K562 (cell line): ENCODE measurements around the gene SHC1.

ENCODE experiments used
- BMI1 ChIP-seq: fragments of 150-350 bp; IDR thresholded peaks from 2 replicates; pipeline ENCODE4 v1.6.1; 2014; ENCODE audit warnings: low read length
- BRCA1 ChIP-seq, 2 experiments: fragments of 450-650 bp in 1 of 2; sonication (generic) in 1 of 2; formaldehyde crosslinking in 1 of 2; IDR thresholded peaks; 2 replicates each; pipeline versions ENCODE4 v1.5.0 to v1.6.1; 2017 to 2020; ENCODE audit warnings: mild to moderate bottlenecking in 1 of 2, missing genetic modification reagents in 1 of 2
- CTCF ChIP-seq, 3 experiments: IDR thresholded peaks in 2 of 3; conservative IDR thresholded peaks in 1 of 3; 2 replicates each; pipeline ENCODE4 v1.5.1; 2011 to 2012; ENCODE audit warnings: low read length in 3 of 3, mild to moderate bottlenecking in 3 of 3, control low read depth in 2 of 3, improper control_type of control experiment in 1 of 3, inconsistent platforms in 1 of 3, low read depth in 1 of 3, mixed read lengths in 1 of 3, moderate library complexity in 1 of 3; ENCODE audit not compliant: insufficient read depth in 2 of 3
- CUX1 ChIP-seq: fragments of 200-800 bp; sonication (Bioruptor generic); IDR thresholded peaks from 2 replicates; pipeline ENCODE4 v1.6.1; 2016; ENCODE audit warnings: missing genetic modification characterization, missing compliant biosample characterization
- MAZ ChIP-seq, 2 experiments: fragments of 450-650 bp in 1 of 2; sonication (generic) in 1 of 2; formaldehyde crosslinking; IDR thresholded peaks in 1 of 2; conservative IDR thresholded peaks in 1 of 2; 2 replicates each; pipeline versions ENCODE4 v1.4.0 to v1.5.0; 2020; ENCODE audit warnings: mild to moderate bottlenecking in 1 of 2, missing genetic modification reagents in 1 of 2
- MEF2A ChIP-seq: IDR thresholded peaks from 2 replicates; pipeline ENCODE4 v1.6.1; 2011; ENCODE audit warnings: low read depth, mild to moderate bottlenecking, low read length, moderate library complexity; ENCODE audit not compliant: control insufficient read depth
- RBM22 ChIP-seq: fragments of 200-400 bp; formaldehyde crosslinking; IDR thresholded peaks from 2 replicates; pipeline ENCODE4 v1.6.1; 2018; ENCODE audit warnings: low read length, low read depth; ENCODE audit not compliant: poor library complexity, severe bottlenecking
- SMARCA4 ChIP-seq: fragments of 450-650 bp; IDR thresholded peaks from 2 replicates; pipeline ENCODE4 v1.6.1; 2016
- ZNF644 ChIP-seq: fragments of 200-800 bp; sonication (Bioruptor generic); IDR thresholded peaks from 2 replicates; pipeline ENCODE4 v1.6.1; 2016; ENCODE audit warnings: low read depth, missing genetic modification characterization, missing compliant biosample characterization
- ZNF780A ChIP-seq: fragments of 250-450 bp; sonication (Bioruptor Pico); IDR thresholded peaks from 2 replicates; pipeline ENCODE4 v1.5.0; 2021; ENCODE audit warnings: mild to moderate bottlenecking
- TF ChIP-seq, protein P1 (sequence below), 2 experiments: IDR thresholded peaks in 1 of 2; conservative IDR thresholded peaks in 1 of 2; 2 replicates each; pipeline ENCODE4 v1.6.1; 2016; ENCODE audit warnings: low read depth in 2 of 2, mild to moderate bottlenecking in 1 of 2, missing compliant biosample characterization in 1 of 2, missing genetic modification characterization in 1 of 2, moderate library complexity in 1 of 2

GRCh38 chr1:154943649-154944400 lies 26.7 kb downstream of the SHC1 start:
- TF ChIP-seq CUX1 (CRISPR knock-in tag): no peak
- no peak for TF ChIP-seq BRCA1 (IDR thresholded peaks at IDR 0.05)
- TF ChIP-seq BRCA1 (CRISPR knock-in tag; IDR thresholded peaks at IDR 0.05): no peak
- peak; percentile 80 to 93 (median 86) for TF ChIP-seq CTCF (IDR thresholded peaks at IDR 0.05 in 2 of 3, conservative IDR thresholded peaks at IDR 0.05 in 1 of 3; ENCODE audit: insufficient read depth in 2 of 3, low read depth in 1 of 3, low read length in 3 of 3)
- TF ChIP-seq RBM22: no peak
- no peak for TF ChIP-seq ZNF780A (CRISPR knock-in tag)
- TF ChIP-seq MAZ (CRISPR knock-in tag; conservative IDR thresholded peaks at IDR 0.05 in 1 of 2, IDR thresholded peaks at IDR 0.05 in 1 of 2): no peak; a peak in 1 of 4 replicates
- TF ChIP-seq, protein P1, sequence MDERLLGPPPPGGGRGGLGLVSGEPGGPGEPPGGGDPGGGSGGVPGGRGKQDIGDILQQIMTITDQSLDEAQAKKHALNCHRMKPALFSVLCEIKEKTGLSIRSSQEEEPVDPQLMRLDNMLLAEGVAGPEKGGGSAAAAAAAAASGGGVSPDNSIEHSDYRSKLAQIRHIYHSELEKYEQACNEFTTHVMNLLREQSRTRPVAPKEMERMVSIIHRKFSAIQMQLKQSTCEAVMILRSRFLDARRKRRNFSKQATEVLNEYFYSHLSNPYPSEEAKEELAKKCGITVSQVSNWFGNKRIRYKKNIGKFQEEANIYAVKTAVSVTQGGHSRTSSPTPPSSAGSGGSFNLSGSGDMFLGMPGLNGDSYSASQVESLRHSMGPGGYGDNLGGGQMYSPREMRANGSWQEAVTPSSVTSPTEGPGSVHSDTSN (CRISPR knock-in tag; IDR thresholded peaks at IDR 0.05; ENCODE audit: low read depth): no peak
- TF ChIP-seq, protein P1 (tag; conservative IDR thresholded peaks at IDR 0.05; ENCODE audit: low read depth): no peak
- TF ChIP-seq ZNF644 (tag): no peak
- no peak for TF ChIP-seq SMARCA4
- TF ChIP-seq MEF2A: no peak
- TF ChIP-seq BMI1: no peak
